GM19023 (cell line): Measurements from ENCODE around the gene ANKRD16.
"Not testable (repeated sequence)": the region's sequence is repeated elsewhere in the genome, so short reads cannot be mapped to it uniquely, and the experiment has no call there.

Experiments used
- ATAC-seq: cut with Tn5 transposase; IDR thresholded peaks from one replicate; pipeline ENCODE4 v1.9.1; 2021; ENCODE audit warnings: mild to moderate bottlenecking, moderate library complexity; ENCODE audit not compliant: unreplicated experiment

Gene ANKRD16

DNA sequence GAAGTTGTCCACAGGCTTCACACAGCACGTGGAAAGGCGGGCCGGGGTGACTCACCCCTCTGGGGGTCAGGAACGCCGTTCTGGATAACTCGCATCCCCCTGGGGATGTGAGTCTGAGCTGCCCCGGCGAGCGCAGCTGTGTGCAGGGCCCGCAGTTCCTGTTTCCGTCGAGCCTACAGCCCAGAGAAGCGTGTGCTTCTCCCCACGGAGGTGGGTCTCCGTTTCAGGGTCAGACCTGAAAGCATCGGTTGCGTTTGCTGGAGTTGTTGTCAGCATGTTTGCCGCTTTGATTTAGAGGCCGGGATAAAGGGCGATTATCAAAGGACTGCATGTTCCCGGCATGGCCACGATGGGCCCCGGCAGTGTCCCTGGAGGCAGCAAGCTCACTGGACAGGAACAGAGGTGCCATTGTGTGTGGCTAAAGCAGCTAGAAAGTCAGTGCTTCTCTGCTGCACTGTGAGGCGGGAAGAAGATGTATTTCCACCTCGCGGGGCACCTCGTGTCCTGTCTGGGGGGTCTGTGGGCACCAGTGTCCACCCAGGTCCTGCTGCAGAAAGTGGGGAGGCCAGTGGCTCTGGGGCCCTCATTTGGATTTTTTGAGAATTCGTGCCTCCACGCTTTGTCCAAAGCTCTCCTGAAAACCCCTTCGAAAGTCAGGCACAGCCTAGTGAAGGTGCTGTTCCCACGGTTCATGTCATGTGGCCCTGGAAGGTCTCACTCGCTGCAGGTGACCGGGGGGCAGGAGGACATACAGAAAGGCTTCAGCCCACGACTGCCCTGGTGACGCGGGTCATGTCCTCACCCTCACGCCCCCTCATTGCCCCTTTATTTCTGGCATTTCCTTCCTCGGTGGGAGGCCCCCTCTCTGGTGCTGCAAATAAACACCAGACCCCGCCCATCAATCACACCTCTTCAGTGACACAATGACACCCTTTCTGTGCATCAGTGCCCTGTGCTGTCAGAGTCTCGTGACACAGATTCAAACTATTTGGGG lies 49.1 kb downstream of the ANKRD16 start:
- peak; percentile 77 for ATAC-seq

DNA sequence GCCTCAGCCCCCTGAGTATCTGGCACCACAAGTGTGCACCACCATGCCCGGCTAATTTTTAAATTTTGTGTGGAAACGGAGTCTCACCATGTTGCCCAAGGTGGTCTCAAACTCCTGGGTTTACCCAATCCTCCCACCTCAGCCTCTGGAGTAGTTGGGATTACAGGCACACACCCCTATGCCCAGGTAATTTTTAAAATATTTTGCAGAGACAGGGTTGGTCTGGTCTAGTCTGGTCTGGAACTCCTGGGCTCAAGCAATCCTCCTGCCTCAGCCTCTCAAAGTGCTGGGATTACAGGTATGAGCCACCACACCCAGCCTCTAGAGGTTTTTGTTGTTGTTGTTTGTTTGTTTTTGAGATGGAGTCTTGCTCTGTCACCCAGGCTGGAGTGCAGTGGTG lies 53.5 kb downstream of the ANKRD16 start:
- ATAC-seq = not testable (repeated sequence)

DNA sequence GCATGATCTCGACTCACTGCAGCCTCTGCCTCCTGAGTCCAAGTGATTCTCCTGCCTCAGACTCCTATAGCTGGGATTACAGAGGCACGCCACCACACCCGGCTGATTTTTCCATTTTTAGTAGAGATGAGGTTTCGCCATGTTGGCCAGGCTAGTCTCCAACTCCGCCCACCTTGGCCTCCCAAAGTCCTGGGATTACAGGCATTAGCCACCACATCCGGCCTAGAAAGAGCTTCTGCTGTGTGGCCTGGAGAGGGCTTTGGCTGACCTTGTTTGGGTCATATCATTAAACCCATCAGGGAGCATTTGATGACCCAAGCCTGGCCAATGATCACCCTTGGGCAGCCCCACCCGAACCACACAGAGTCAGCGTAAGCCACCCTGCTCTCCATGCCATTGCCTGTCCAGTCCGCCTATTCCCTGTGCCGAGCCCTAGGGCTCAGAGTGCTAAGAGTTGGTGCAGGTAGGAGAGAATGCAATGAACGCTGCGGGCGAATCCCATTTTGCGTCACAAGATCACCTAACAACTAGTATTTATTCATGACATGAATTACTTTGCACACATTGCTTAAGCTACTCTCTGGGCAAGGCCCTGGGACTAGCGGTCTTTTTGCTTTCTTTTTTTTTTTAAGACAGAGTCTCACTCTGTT lies 54.1 kb downstream of the ANKRD16 start:
- ATAC-seq = no peak

DNA sequence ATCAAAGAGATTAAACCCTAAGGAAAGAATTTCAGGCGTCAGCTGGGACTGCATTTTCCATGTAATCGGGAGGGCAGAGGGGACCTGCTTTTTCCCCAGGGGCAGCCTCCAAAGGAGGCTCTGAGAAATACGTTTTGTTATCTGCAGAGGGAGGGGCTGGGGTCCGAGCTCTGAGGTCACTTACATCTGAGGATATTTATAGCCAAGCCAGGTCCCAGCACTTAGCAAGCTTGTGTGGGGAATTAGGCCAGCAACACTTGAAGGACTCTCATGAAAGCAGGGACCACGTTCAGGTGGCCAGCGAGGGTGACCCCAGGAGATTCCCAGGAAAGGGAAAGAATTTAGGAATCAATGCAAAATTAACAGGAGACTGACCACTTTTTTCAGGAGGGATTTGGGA lies 55.9 kb downstream of the ANKRD16 start:
- no peak for ATAC-seq

DNA sequence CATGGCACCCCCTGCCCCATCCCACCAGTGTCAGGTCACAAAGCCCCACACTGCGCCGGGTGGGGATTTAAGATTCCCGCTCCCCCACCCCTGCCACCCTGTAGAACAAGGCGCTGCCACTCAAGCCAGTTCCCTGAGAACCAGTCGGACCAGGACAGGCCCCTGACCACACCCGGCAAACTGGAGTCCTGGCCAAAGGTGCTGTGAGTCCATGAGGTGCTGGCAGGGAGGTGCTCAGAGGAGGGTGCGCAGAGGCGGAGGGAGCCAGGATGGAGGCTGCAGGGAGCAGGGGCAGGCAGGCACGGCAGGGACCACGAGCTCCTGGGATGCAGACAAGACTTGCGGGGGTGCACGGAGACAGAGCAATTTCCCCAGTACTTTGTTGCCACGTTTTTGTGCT lies 56.7 kb downstream of the ANKRD16 start:
- ATAC-seq = no peak

DNA sequence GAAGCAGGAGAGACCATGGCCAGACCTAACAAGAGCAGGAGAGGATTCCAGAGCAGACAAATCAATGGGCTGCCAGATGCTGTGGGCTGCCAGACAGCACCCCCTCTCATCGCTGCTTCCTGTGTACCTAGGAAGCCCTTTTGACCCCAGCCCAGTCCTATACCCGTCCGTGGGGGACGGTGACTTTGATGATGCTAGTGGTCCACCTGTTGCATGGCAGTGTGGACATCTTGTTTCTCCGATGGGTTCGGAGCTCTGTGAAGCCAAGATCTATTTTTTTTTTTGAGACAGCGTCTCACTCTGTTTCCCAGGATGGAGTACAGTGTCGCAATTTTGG lies 58.3 kb downstream of the ANKRD16 start:
- ATAC-seq = no peak

DNA sequence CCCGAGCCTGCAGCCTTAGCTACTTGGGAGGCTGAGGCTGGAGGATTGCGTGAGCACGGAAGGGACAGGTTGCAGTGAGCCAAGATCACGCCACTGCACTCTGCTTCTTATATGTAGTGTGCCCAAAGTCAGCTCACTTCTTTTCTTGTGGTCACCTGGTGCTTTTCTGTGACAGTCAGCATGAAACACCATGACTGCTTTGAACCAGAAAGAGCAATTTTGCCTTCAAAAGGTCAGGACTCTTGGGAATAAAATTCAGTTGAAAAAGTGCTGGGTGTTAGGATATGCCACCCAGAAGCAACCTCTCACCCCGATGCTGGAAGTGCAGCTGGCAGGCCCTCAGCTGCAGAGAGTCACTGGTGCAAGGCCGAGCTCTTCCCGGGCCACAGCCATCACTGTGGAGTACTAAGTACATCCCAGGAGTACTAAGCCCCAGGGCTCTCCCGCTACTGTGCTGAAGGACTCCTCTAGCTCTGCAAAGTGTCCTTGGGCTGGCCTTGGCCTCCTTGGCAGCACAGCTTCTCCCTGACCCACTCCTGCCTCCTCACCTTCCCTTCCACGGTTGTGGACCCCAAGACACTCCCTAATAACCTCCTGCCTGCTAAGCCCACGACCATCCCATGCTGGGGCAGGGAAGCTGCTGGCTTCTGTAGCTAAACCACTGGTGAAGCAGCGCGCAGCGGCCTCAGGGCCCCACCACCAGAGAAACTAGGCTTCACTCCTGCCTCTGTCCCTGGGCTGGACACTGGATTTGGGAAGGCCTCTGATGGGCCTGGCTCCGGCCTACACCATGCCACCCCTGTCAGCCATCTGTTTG lies 58.9 kb downstream of the ANKRD16 start:
- ATAC-seq = no peak

DNA sequence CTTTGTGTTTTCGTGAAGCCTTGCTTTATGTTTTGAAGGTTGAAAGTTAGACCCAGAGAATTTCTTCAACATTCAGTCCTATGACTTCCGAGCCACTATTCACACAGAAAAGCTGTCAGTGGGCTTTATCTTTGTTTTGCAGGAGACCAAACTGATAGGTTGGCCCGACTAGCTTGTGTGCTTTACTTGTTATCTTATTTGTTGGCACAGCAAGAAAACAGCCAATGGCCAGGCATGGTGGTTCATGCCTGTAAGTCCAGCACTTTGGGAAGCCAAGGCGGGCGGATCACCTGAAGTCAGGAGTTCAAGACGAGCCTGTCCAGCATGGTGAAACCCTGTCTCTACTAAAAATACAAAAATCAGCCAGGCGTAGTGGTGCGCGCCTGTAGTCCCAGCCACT lies 60.4 kb downstream of the ANKRD16 start:
- ATAC-seq = no peak

DNA sequence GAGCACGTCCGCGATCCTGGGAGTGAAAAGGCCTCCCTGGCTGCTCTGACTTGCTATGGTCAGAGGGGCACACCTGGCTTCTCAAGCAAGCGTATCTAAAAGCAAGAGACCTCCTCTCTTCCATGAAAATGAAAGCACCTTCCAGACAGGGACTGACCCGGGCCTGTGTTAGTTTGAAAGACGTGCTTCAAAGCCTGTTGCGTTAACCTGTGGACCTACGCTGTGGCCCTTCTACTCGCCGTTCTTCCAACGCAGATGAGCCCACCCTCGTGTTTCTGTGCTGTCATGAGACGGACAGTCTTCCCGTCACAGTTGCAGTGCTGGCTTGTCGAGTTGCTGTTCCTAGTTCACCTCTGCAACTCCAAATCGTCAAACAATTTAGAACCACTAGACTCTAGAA lies 61.0 kb downstream of the ANKRD16 start:
- no peak for ATAC-seq

DNA sequence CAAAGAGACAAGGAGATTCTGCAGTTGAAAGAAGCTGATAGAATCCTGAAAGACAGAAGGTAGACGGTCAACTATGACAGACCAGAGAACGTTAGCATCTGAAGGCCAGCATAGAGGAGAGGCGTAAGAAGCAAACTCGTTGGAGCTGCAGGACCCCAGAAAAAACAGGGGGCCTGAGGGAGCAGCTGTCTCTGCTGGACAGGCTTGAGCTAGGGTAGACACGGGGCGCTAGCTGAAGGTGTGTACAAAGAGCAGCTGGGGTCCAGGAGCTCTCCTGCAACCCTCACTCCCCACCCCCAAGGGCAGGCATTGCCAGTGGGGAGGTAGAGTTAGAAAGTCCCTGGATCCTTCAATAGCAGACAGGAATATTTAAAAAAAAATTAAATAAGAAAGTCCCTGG lies 61.9 kb downstream of the ANKRD16 start:
- no peak for ATAC-seq

DNA sequence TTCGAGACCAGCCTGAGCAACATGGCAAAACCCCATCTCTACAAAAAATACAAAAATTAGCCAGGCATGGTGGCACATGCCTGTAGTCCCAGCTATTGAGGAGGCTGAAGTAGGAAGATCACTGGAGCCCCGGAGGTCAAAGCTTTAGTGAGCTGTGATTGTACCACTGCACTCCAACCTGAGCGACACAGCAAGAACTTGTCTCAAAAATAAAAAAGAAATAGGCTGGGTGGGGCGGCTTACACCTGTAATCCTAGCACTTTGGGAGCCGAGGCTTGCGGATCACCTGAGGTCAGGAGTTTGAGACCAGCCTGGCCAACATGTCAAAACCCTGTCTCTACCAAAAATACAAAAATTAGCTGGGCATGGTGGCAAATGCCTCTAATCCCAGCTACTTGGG lies 63.2 kb downstream of the ANKRD16 start:
- ATAC-seq = not testable (repeated sequence)

DNA sequence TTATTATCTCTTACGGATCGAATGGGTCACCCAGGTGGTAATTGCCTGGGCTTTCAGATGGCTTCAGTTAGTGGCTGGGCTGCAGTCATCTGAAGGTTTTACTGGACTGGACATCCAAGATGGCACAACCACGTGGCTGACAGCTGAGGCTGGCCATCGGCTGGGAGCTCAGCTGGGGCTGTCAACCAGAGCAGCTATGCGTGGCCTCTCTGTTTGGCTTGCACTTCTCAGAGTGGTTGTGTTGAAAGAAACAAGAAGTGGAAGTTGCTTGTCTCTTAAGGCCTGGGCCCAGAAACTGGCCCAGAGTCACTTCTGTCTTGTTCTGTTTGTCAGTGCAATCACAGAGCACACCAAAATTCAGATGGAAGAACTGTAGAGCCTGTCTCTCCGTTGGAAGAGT lies 70.8 kb downstream of the ANKRD16 start:
- no peak for ATAC-seq

DNA sequence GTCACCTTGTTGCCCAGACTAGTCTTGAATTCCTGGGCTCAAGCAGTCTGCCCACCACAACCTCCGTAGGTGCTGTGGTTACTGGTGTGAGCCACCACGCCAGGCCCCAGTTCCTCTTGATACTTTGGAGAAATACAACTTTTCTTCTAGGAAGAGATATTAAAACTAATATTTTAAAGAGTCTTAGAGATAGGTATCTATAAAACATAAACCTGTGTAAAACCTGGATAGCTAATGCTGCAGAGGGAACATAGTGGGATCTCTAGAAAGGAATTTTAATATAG lies 71.7 kb downstream of the ANKRD16 start:
- ATAC-seq = no peak

DNA sequence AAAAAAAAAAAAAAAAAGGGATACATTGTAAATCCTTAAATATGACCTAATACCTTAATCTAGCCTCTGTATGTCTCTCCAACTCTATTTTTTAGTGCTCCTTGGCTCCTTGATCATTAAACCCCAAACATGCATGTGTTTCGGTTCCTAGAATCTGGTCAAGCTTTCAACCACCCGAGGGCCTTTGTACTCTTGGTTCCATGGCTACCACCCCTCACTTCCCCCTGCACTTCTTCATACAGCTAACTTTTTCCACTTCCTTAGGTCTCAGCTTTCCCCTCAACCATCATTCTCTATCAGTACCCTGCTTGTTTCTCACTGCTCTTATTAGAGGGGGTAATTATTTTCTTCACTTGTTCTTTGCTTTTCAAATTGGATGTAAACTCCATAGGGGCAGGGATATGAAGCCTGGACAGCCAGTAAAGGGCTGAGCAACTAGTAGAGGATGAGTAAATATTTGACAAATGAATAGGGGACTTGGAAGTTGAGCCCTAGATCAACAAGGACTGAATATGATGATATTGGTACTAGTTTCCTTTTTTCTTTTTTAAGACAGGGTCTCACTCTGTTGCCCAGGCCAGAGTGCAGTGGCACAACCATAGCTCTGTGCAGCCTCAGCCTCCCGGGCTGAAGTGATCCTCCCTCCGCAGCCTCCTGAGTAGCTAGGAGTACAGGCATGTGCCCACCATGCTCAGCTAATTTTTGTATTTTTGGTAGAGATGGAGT lies 72.2 kb downstream of the ANKRD16 start:
- no peak for ATAC-seq

DNA sequence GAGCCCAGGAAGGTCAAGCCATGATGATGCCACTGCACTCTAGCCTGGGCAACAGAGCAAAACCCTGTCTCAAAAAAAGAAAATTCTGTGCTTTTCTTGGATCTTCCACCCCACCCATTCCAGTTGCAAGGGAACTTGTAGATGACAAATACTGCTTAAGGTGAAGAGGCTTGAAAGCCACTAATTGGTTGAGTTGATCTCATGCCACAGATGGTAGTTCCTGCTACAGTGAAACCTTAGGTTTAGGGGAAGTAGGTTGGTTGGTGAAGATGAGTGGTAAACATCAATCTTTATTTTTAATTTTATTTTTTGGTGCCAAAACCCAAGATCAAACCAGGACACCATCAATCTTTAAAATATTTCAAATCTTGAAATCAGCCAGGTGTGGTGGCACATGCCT lies 73.5 kb downstream of the ANKRD16 start:
- ATAC-seq = no peak

DNA sequence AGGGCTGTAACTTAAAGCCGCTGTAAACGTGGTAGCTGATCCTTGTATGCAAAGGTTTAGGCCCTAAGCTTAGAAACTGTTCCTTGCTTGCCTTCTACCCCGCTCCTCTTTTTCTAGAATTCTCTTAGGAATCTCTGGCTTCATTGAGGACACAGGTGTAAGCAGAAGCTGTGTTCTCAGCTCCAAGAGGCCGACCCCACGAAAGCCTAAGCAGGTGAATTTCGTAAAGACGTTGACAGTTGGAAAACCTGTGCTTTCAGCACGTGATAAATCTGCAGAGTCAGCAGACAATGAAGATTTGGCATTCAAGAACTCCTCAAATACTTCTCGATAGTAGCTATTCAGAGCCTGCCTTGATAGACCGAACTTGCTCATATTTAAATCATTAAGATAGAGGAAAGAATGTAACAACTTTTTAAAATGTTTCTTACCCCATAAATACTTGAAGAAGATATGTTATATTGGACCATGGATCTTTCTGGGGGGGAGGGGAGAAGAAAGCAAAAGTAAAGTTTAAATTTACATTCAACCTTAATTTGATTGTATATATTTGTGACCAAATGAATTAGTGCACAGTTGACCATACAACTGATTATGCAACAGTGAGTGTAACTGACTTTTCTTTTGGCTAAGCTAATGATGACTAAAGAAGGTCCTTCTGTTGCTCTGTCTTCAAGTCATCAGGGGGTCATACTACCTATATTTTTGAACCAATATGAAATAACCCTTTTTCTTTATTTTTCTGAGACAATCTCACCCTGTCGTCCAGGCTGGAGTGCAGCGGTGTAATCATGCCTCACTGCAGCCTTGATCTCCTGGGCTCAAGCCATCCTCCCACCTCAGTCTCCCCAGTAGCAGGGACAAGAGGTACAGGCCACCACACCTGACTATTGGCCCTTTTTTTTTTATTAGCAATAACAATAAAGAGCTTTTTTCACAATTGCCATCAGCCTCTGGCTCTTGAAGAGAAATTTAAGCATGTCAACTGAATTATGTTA lies 75.3 kb downstream of the ANKRD16 start:
- ATAC-seq = no peak

DNA sequence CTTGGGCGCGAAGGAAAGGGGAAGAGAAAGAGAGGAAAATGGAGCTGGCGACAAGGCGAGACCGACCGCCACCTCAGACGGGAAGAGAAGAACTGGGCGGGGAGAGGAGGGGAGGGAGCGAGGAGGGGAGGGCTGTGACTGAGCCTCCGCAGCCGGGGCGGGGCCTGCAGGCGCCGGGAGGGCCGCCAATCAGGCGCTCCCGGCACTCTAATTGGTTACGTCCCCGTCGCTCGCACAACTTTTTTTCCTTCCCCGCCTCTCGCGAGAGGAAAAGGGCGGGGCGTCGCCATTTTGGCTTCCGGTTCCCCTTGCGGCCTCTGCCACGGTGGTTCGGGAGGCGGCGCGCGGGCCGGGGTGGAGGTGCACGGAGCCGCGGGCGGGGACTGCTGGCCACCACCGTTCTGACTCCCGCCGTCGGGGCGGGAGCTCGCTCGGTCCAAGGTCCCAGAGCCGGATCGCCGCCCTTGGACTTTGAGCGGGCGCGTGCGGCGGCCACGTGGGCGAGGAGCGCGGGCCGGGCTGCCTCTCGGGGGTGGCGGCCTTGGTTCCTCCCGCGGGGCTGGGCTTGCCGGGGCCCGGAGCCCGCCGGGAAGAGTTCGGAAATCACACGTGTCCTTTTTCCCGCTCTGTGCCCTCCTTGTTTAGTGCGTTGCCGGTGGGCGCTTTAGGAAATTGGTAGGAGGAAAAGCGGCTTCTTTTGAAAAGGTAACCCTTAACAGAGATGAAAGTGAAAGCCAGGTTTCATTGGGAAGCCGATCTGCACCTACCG lies 76.2 kb downstream of the ANKRD16 start, which contains the start of gene GDI2:
TSS of gene GDI2 (minus strand) at position 94 of the 769 bp plus-strand sequence. CDS start 176 bp downstream, outside the sequence.
- peak; percentile 82 for ATAC-seq

DNA sequence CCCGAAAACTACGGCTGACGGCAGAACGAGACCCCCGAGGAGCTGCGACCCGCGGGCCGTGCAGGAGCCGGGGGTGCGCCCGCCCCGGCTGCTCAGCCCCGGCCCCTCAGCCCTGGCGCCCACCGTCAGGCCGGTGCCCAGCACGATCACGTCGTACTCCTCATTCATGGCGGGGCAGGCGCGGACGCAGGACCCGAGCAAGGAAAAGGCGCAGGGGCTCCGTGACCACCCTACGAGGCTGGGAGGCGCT lies 76.7 kb downstream of the ANKRD16 start:
- ATAC-seq = peak; percentile 27
